LoVo (cell line): ENCODE measurements around the gene C18orf54.
"Not testable (repeated sequence)": the region's sequence is repeated elsewhere in the genome, so short reads cannot be mapped to it uniquely, and the experiment has no call there.

Experiments used
- DNase-seq: peaks from one replicate; pipeline ENCODE4 v3.0.0-alpha.2; 2016; ENCODE audit warnings: low spot score

The C18orf54 gene

GRCh38 chr18:54357660-54358494 lies at the start of gene C18orf54, which contains the start of gene STARD6:
Gene C18orf54, plus strand, starts transcription at chr18:54357906. Its CDS starts 2,667 bp downstream, at chr18:54360573.
Gene STARD6, minus strand, starts transcription at chr18:54357858. Its CDS starts 3,285 bp downstream, at chr18:54354573.
- DNase-seq = peak; percentile 91

- DNase-seq = not testable (repeated sequence)
Observed at GRCh38 chr18:54309564-54309963, 48.1 kb upstream of the C18orf54 start.

DNA sequence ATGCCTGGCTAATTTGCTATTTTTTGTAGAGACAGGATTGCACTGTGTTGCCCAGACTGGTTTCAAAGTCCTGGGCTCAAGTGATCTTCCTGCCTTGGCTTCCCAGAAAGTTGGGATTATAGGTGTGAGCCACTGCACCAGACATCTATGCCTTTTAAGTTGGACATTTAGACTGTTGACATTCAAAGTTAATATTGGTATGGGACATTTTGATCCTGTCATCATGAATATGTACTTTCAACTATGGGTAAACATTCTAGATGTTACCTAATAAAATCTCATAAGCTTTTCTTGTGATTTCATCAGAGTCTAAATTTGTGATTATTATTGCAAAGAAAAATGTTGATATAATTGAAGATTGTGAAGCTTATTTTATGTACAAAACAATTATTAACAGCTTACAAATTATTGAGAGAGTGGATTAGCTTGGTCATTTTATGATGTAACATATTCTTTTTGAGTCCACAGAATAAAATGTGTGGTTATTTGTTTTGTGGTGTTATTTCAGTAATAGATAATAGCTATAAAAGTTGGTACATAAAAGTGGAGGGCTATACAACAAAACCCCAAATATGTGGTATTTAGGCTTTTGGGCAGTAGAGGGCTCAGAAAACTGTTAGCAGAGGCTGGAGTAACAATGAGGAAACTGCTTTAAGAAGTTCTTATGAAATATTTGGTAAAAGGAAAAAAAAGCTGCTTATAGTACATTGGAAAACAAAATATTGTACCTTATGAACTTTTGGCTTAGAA lies 41.5 kb upstream of the C18orf54 start:
- DNase-seq = no peak

DNA sequence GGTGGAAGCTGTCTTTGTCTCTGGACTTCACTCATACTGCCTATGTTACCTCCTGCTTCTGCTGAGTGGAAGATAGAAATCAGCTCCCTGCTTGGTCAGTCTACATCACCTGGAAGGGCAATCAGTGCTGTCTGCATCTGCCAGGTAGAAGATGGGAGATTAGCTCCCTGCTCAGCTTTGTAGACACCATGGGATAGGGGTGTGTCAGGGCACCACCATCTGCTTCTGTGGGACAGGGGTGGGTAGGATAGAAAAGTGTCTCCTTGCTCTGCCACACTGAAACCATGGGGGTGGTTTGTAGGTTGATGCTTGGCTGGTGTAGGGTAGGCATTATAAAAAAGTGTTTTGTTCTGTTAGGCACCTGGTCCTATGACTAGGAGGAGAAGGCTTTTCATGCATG lies 34.1 kb upstream of the C18orf54 start:
- DNase-seq = no peak

DNA sequence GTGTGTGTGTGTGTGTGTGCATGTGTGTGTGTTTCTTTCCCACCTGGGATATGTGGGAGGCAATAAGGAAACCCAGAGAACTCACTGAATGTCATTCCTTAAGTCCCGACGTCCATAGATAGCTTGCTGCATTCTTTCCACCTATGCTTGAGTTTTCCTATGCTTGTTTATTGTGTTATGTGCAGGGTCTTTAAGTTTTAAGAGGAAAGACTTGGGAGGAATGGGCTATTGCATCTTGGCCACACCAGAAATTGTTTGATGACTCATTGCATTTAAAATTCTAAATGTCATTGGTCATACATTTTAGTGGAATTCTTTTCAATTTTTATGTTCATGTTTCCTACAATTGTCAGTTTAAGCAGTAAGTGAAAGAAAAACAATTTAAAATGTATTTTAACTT lies 33.7 kb upstream of the C18orf54 start:
- no peak for DNase-seq

- DNase-seq = no peak
Observed at GRCh38 chr18:54327818-54328217, 29.9 kb upstream of the C18orf54 start.

DNA sequence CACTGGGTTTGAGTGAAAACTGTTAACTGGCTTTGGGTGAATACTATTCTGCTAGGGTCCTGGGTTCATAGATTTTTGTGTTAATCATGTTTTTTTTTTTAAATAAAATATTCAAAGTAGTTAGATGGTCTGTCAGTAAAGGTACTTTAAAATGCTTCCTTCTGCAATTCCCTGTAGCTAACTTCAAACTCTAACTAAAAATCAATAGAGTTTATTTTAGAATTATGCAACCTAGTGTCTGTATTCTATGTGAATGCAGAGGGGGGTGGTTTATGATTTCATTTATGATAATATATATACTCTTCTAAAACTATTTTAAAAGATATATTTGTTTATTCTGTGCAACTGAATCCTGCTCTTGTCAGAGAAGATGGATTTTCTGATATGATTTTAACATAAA lies 27.9 kb upstream of the C18orf54 start:
- DNase-seq = no peak

GRCh38 chr18:54330768-54331548 lies 26.7 kb upstream of the C18orf54 start:
- DNase-seq = no peak

DNA sequence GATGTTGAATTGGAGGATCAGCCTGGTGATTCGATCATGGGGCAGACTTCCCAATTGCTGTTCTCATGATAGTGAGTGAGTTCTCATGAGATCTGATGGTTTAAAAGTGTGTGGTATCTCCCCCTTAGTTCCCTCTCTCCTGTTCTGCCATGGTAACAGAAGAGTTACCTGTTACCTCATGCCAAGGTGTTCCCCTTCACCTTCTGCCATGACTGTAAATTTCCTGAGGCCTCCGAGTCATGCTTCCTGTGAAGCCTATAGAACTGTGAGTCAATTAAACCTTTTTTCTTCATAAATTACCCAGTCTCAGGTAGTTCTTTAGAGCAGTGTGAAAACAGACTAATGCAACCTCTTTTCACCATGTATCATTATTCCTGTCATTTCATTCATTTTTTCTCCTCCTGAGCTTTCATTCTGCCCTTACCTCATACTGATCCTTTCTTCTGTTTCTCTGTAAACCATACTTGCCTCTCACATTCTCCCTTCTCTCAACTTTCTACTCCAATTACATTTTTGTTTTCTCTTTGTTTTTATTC lies 22.0 kb upstream of the C18orf54 start:
- DNase-seq = no peak

DNA sequence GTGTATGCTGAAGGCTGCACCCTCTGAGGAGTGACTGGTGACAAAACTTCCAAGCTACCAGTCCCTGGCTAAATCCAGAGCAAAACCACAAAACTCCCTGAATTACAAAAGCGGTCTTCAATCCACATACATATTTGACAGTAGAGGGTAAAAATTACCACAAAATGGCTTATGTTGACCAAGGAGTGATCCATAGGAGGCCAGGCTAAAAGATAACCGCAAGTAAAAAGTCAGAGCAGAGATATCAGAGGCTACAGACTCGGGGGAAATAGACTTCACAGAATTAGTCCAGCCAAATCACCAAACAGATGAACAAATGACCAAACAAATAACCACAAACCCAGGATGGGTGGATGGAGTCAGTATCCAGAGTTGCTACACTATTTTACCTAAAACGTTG lies 19.5 kb upstream of the C18orf54 start:
- DNase-seq = no peak

GRCh38 chr18:54351186-54351585 lies 6.5 kb upstream of the C18orf54 start:
- no peak for DNase-seq

DNA sequence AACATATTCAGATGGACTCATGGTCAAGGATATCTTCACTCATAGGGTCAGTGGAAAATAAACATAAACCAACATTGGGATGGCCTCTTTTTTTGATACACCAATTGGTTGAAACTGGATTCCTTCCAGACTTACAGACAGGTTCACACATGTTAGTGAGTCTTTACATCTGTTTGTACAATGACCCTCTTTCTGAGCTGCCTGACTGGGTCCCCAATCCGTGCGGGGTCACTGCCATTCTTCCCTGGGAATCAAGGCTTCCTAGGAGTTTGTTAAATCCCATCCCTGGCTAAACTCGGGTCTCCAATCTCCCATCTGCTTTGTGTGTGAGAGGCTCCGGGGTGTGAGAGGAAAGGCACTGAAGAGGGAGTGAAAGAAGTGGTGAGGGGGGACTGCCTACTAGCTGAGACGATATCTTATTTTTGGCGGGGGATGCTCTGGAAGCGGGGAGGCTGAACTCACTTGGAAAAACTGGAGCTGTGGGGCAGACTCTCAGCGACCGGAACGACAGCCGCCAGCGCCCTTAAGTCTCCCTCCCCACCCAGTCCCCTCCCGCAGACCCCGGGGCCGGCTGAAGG lies 535 bp upstream of the C18orf54 start:
- DNase-seq = no peak

- DNase-seq = peak; percentile 7
Observed at GRCh38 chr18:54358495-54359040, 862 bp downstream of the C18orf54 start.

GRCh38 chr18:54359233-54359632 lies 1.5 kb downstream of the C18orf54 start:
- DNase-seq = no peak

GRCh38 chr18:54360406-54360805 lies 2.7 kb downstream of the C18orf54 start:
- DNase-seq = no peak

- DNase-seq = no peak
Observed at GRCh38 chr18:54378057-54378456, 20.4 kb downstream of the C18orf54 start.

GRCh38 chr18:54381640-54382039 lies 23.9 kb downstream of the C18orf54 start:
- DNase-seq = no peak

DNA sequence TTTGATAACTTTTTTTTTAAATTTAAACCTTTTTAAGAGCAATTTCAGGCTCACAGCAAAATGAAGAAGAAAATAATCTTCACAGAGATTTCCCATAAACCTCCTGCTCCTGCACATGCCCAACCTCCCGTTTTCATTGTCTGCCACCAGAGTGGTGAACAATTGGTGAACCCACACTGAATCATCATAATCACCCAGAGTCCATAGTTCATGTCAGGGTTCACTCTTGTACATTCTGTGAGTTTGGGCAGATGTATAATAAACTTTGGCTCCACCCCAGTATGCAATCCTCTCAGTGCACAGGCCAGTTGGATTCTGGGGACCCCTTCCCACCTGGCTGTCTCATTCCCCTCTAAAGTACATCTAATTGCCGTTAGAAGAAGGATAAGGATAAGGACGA lies 24.4 kb downstream of the C18orf54 start:
- DNase-seq = no peak

DNA sequence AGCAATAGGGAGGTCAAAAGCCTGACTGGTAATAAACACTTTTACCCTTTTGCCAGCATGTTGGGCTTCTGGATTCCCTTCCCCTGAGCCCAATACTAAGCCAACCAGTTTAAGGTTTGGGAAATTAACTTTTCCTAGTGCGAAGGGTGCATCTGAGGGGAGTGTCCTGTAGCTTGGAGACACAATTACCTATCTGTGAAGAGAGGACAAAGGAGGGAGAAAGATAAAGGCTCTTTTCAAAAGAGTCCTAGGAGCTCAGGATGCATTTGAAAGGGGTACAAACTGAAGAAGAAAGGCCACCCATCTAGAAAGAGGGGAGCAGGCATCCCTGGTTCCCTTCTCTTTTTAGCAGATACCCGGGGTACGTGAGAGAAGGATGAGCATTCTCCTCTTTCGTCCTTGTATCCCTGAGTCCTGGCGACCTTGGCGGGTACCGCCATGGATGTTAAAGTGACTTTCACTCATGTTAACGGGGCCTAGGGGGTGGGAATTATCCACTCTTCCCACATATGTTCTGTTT lies 25.1 kb downstream of the C18orf54 start:
- DNase-seq = no peak

DNA sequence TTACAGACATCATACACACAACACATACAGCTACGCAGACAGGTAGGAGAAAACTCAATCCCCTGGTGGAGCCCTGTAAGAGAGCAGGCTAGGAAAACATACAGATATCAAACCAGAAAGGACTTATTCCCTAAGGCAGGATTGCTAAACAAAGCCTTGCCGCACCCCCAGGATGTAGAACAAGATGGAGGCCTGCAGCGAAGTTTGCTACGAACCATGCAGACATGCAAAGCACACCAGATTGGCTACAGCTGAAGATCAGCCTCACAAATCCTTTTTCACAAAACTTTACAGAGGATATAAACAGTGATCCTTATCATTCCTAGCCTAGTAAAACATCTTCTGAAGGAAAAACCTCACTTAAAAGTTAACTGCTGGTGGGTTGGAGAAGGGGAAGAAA lies 28.3 kb downstream of the C18orf54 start:
- no peak for DNase-seq

GRCh38 chr18:54386800-54387495 lies 29.2 kb downstream of the C18orf54 start:
- DNase-seq = not testable (repeated sequence)
